ENCODE data around the gene CACTIN. TPM values are rescaled to one million over a fixed set of nuclear protein-coding genes. Genes with fewer than 3 reads are reported as not detected.

CACTIN gene
- total and polyA plus RNA-seq, 2 donors = 11.1 to 27.7 TPM

- Histone ChIP-seq H3K27ac (ENCODE audit: low read depth) (no peak overlapping the region), H3K36me3 (ENCODE audit: insufficient read depth) (peaks cover 1% of the 10 kb centered on the region), H3K4me3 (ENCODE audit: low read depth, low read length) (no peak overlapping the region), H3K4me1 (ENCODE audit: insufficient read depth) (no peaks in the 10 kb centered on the region)
- DNase-seq (ENCODE audit: extremely low spot score) = no peak
- 91% methylated on average over 21 of the region's 21 CpGs for WGBS
Observed at GRCh38 chr19:3645726-3646125, 19.1 kb upstream of the CACTIN start.

- Histone ChIP-seq H3K4me3 (ENCODE audit: low read depth, low read length) (no peak overlapping the region), H3K27ac (ENCODE audit: low read depth) (no peak overlapping the region), H3K4me1 (ENCODE audit: insufficient read depth) (no peaks in the 10 kb centered on the region), H3K36me3 (ENCODE audit: insufficient read depth) (peaks cover 1% of the 10 kb centered on the region)
- WGBS = 76% methylated on average over 11 of the region's 11 CpGs
- DNase-seq (ENCODE audit: extremely low spot score) = no peak
Observed at GRCh38 chr19:3645067-3645396, 18.4 kb upstream of the CACTIN start.

DNA sequence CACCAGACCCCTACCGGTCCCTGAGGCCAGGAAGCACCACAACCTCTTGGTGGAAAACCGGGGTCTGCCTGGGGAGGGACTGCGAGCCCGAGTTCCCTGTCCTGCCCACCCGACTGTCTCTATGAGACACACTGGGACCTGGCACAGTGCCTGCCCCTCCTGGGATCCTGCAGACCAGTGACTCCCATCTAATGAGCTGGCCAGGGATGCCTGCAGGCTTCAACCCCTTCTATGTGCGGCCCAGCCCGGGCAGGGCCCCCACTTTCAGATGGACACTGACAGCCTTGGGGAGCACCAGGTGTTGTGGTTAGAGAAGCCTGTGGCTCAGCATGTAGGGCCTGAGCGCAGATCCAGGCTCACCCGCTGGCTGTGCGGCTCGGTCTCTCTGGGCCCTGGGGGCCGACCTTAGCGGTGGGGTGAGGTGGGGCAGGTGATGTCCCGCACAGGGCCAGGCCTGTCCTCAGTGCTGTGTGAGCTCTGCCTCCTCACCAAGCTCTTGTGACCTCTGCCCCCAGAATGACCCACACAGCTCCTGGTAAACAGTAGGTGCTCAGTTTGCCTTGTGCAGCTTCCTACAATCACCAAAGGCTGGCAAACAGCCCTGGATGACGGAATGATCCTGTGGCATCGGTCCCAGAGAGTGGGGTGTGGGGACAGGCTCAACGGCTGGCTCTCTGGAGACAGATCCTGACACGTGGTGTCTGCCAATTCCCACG, 17.9 kb upstream of the CACTIN start:
- Histone ChIP-seq H3K27ac (ENCODE audit: low read depth) (no peak overlapping the region), H3K36me3 (ENCODE audit: insufficient read depth) (peaks cover 1% of the 10 kb centered on the region), H3K4me1 (ENCODE audit: insufficient read depth) (no peaks in the 10 kb centered on the region), H3K4me3 (ENCODE audit: low read depth, low read length) (no peak overlapping the region)
- 73% methylated on average over 19 of the region's 19 CpGs for WGBS
- no peak for DNase-seq (ENCODE audit: extremely low spot score)

DNA sequence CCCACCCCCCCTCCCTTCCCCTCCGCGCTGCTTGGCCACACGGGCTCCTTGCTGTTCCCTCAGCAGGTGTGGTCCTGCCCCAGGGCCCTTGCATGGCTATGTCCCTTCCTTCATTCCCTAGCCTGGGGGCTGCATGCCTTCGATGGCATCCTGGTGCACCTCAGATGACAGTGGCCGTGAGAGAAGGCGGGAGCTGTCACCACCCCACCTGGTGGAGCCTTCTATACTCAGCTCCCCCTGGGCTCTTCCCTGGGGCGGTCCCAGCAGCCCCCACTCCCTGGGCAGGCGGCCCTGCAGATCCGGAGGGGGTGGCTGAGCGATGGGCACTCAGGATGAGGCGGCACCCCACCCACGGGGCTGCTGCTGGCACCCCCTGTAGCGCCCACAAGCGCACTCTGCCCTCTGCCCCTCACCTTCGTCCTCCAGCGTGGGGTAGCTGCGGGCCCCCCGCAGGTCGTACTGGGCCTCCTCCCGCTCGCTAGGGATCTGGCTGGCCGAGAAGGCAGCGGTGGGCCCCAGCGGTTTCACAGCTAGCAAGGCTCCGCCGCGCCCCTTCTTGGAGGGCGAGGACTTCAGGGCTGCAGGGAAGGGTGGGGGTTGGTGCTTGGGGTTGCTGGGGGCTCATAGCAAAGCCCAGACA, 17.2 kb upstream of the CACTIN start:
- no peak for DNase-seq (ENCODE audit: extremely low spot score)
- Histone ChIP-seq H3K36me3 (ENCODE audit: insufficient read depth) (peaks cover 1% of the 10 kb centered on the region), H3K27ac (ENCODE audit: low read depth) (no peak overlapping the region), H3K4me3 (ENCODE audit: low read depth, low read length) (no peak overlapping the region), H3K4me1 (ENCODE audit: insufficient read depth) (no peaks in the 10 kb centered on the region)
- 91% methylated on average over 28 of the region's 28 CpGs for WGBS

GRCh38 chr19:3642987-3643673, 16.5 kb upstream of the CACTIN start:
- H3K27ac ChIP-seq (ENCODE audit: low read depth) = no peak overlapping the region
- H3K4me1 ChIP-seq (ENCODE audit: insufficient read depth) = no peaks in the 10 kb centered on the region
- H3K4me3 ChIP-seq (ENCODE audit: low read depth, low read length) = no peak overlapping the region
- H3K36me3 ChIP-seq (ENCODE audit: insufficient read depth) = peaks cover 1% of the 10 kb centered on the region
- DNase-seq (ENCODE audit: extremely low spot score) = no peak
- WGBS = 89% methylated on average over 36 of the region's 36 CpGs

DNA sequence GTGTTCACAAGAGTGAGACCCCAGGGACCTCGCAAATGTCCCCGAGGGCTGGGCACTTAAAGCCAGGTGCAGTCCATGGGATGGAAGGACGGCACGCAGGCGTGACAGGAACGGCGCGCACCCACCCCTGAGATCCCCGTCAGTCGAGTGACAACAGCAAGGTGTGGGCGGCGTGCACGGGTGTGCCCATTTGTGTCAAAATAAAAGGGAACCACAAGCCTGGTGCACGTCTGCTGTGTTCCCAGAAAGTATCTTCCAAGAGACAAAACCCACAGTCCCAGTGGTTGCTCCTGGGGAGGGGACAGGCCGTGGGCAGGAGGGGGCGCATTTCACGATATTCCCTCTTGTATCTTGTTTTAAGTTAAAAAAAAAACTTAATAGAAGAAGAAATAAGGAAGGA, 15.7 kb upstream of the CACTIN start:
- no peak for DNase-seq (ENCODE audit: extremely low spot score)
- Histone ChIP-seq H3K4me3 (ENCODE audit: low read depth, low read length) (no peak overlapping the region), H3K4me1 (ENCODE audit: insufficient read depth) (no peaks in the 10 kb centered on the region), H3K27ac (ENCODE audit: low read depth) (no peak overlapping the region), H3K36me3 (ENCODE audit: insufficient read depth) (peaks cover 1% of the 10 kb centered on the region)
- WGBS = 90% methylated on average over 17 of the region's 17 CpGs

DNA sequence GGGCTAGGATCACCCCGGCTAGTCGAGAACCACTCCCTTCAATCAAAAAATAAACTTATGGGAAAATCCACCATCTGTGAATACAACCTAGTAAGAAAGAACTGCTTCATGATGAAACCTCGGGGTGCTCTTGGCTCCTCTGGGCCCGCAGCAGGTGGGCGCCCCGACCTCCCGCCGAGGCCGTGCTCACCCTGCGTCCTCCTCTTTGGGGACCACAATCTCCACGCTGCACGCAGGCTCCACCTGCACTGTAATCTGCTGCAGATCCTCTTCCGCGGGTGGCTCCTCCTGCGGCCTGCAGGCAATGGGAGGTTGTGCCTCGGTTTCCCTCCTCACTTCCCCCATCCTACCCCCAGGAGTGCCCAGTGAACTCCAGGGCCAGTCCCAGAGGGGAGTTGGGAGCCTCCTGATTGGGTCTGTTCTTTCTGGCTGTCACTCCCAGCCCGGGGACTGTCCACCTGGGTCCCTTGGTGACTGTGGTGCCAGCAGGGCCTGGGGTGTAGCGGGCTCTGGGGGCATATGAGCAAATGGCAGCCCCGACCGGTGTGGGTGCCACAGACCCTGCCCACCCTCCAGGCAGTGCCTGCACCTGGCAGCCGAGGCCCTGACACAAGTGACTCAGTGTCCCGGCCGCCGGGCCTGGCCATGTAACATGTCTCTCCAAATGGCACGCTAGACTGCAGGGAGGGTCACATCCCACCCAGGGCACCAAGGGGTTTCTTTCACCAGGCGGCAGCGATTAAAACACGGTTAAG, 15.1 kb upstream of the CACTIN start:
- WGBS = 96% methylated on average over 28 of the region's 28 CpGs
- Histone ChIP-seq H3K4me1 (ENCODE audit: insufficient read depth) (no peaks in the 10 kb centered on the region), H3K36me3 (ENCODE audit: insufficient read depth) (peaks cover 3% of the 10 kb centered on the region), H3K4me3 (ENCODE audit: low read depth, low read length) (no peak overlapping the region), H3K27ac (ENCODE audit: low read depth) (no peak overlapping the region)
- DNase-seq (ENCODE audit: extremely low spot score) = no peak

GRCh38 chr19:3639479-3639878, 12.9 kb upstream of the CACTIN start:
- peaks cover 3% of the 10 kb centered on the region for H3K36me3 ChIP-seq (ENCODE audit: insufficient read depth)

GRCh38 chr19:3638208-3639193, 11.9 kb upstream of the CACTIN start:
- DNase-seq (ENCODE audit: extremely low spot score) = no peak
- WGBS = 93% methylated on average over 55 of the region's 55 CpGs
- Histone ChIP-seq H3K4me3 (ENCODE audit: low read depth, low read length) (no peak overlapping the region), H3K27ac (ENCODE audit: low read depth) (no peak overlapping the region), H3K4me1 (ENCODE audit: insufficient read depth) (no peaks in the 10 kb centered on the region), H3K36me3 (ENCODE audit: insufficient read depth) (peaks cover 3% of the 10 kb centered on the region)

More at GRCh38 chr19:3639479-3639878, 12.9 kb upstream of the CACTIN start:
- no peak for DNase-seq (ENCODE audit: extremely low spot score)
- Histone ChIP-seq H3K4me3 (ENCODE audit: low read depth, low read length) (no peak overlapping the region), H3K27ac (ENCODE audit: low read depth) (no peak overlapping the region), H3K4me1 (ENCODE audit: insufficient read depth) (no peaks in the 10 kb centered on the region)
- 98% methylated on average over 13 of the region's 13 CpGs for WGBS

DNA sequence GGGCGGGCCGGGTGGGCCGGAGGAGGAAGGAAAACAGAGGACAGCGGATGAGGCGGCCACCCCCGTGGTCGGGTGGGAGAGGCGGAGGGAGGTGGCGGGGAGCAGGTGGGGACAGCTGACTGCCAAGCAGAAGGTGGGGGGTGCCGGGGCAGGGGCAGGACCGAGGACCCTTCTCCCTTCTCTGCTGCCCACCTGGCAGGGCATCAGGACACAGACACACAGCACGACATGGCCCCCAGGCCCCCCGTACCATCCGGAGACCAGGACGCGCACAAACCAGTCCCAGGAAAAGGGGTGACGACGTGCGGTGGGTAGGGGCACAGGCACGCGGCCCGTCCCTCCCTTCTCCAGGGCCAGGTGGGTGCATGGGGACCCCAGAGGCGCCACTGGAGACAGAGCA, 11.0 kb upstream of the CACTIN start:
- DNase-seq (ENCODE audit: extremely low spot score) = no peak
- Histone ChIP-seq H3K27ac (ENCODE audit: low read depth) (no peak overlapping the region), H3K4me1 (ENCODE audit: insufficient read depth) (no peaks in the 10 kb centered on the region), H3K36me3 (ENCODE audit: insufficient read depth) (peaks cover 3% of the 10 kb centered on the region), H3K4me3 (ENCODE audit: low read depth, low read length) (no peak overlapping the region)
- 91% methylated on average over 23 of the region's 23 CpGs for WGBS

- no peak overlapping the region for H3K4me3 ChIP-seq (ENCODE audit: low read depth, low read length)
- H3K27ac ChIP-seq (ENCODE audit: low read depth) = no peak overlapping the region
- DNase-seq (ENCODE audit: extremely low spot score) = no peak
- 94% methylated on average over 20 of the region's 20 CpGs for WGBS
- H3K36me3 ChIP-seq (ENCODE audit: insufficient read depth) = peaks cover 3% of the 10 kb centered on the region
- no peaks in the 10 kb centered on the region for H3K4me1 ChIP-seq (ENCODE audit: insufficient read depth)
Observed at GRCh38 chr19:3636962-3637361, 10.4 kb upstream of the CACTIN start.

DNA sequence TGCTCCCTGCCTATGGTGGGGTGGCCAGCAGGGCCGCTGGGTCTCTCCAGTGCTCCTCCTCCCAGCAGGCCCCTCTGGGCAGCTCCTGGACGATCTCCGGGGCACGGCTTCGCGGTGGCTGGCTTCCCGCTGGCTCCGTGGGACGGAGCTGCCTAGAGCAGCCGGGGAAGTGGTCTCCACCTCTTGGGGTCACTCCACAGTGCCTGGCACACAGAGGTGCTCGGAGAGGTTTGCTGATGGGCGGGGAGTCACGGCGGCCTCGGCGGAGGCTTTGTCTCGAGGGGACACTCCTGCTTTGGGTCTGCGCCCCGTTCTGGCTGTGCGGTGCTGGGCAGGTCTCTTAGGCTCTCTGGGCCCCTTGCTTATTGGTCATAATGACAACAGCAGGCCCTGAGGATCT, 9.9 kb upstream of the CACTIN start:
- Histone ChIP-seq H3K36me3 (ENCODE audit: insufficient read depth) (peaks cover 2% of the 10 kb centered on the region), H3K4me1 (ENCODE audit: insufficient read depth) (no peaks in the 10 kb centered on the region), H3K27ac (ENCODE audit: low read depth) (no peak overlapping the region), H3K4me3 (ENCODE audit: low read depth, low read length) (no peak overlapping the region)
- 87% methylated on average over 20 of the region's 20 CpGs for WGBS
- DNase-seq (ENCODE audit: extremely low spot score) = no peak

Measured in urinary bladder (tissue), 4 donors.